Heart left ventricle (tissue), 13 donors: ENCODE measurements around the gene RASD2.

Source experiments
- CTCF ChIP-seq, 12 donors: fragments of 200-600 bp; sonication (generic) in 4 of 12; IDR thresholded peaks; one replicate each; pipeline versions ENCODE4 v1.5.0 to v1.8.0; 2018 to 2022; ENCODE audit warnings: antibody characterized with exemption in 12 of 12, mild to moderate bottlenecking in 5 of 12
- POLR2A ChIP-seq, 2 donors: fragments of 450-650 bp; IDR thresholded peaks; one replicate each; pipeline ENCODE4 v1.6.1; 2017; ENCODE audit warnings: antibody characterized with exemption in 2 of 2, mild to moderate bottlenecking in 2 of 2, moderate library complexity in 2 of 2
- donor health status: ischemic (EF 13 %, LVEDD 7.1; RV severe dilation, severe dysfunction).
- donor health status: DM: no; HTN: yes; CAD: no.
- donor health status: DM: no; HTN: no; CAD: no.
- donor health status: ischemic (EF 25% LVEDD 6.9; RV normal size, moderate dysfunction).
- donor health status: ischemic (EF 25% LVEDD 5.7; RV mildly dilated, moderate dysfunction).
- donor health status: ischemic (EF 35%, LVEDD 5.7; RV mildly dilated, moderate dysfunction).
- donor health status: nonischemic (EF 11% LVEDD 7.7; RV severe dilation, severe dysfunction).
- donor health status: DM: yes; HTN: yes; CAD: no.
- donor health status: PGD.
- donor health status: ischemic (EF 29% LVEDD 5.4; RV normal size, mild dysfunction).
- donor health status: nonischemic (EF 23%, LVEDD 6.1; RV moderate dilation, normal function).

- no peak for TF ChIP-seq CTCF (IDR thresholded peaks at IDR 0.05)
- TF ChIP-seq POLR2A (IDR thresholded peaks at IDR 0.05) = no peak
Measured at GRCh38 chr22:35519306-35520000, 21.2 kb upstream of the RASD2 start.
